GM21367 (cell line): ENCODE data around the gene PTPRA.
"Not testable (repeated sequence)": the region's sequence is repeated elsewhere in the genome, so short reads cannot be mapped to it uniquely, and the experiment has no call there.

ENCODE experiments used
- ATAC-seq: cut with Tn5 transposase; IDR thresholded peaks from one replicate; pipeline ENCODE4 v1.9.1; 2021; ENCODE audit not compliant: unreplicated experiment

PTPRA gene

DNA sequence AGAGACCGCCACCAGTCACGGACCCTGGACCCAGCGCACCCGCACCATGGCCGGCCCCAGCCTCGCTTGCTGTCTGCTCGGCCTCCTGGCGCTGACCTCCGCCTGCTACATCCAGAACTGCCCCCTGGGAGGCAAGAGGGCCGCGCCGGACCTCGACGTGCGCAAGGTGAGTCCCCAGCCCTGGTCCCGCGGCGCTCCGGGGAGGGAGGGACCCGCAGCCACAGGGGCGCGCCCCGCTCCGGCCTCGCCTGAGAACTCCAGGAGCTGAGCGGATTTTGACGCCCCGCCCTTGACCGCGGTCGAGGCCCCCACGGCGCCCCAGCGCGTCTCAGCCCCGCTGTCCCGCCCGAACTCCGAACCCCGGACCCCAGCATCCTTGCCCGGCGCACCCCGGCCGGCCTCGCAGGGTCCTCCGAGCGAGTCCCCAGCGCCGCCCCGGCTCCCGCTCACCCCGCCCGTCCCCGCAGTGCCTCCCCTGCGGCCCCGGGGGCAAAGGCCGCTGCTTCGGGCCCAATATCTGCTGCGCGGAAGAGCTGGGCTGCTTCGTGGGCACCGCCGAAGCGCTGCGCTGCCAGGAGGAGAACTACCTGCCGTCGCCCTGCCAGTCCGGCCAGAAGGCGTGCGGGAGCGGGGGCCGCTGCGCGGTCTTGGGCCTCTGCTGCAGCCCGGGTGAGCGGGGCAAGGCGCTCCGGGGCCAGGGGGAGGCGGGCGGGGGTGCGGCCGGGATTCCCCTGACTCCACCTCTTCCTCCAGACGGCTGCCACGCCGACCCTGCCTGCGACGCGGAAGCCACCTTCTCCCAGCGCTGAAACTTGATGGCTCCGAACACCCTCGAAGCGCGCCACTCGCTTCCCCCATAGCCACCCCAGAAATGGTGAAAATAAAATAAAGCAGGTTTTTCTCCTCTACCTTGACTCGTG, 198.6 kb downstream of the PTPRA start, which contains the start of gene OXT:
Gene OXT (plus strand): TSS at position 11 of the 920 bp plus-strand sequence. CDS start 36 bp downstream, at position 47.
- no peak for ATAC-seq

DNA sequence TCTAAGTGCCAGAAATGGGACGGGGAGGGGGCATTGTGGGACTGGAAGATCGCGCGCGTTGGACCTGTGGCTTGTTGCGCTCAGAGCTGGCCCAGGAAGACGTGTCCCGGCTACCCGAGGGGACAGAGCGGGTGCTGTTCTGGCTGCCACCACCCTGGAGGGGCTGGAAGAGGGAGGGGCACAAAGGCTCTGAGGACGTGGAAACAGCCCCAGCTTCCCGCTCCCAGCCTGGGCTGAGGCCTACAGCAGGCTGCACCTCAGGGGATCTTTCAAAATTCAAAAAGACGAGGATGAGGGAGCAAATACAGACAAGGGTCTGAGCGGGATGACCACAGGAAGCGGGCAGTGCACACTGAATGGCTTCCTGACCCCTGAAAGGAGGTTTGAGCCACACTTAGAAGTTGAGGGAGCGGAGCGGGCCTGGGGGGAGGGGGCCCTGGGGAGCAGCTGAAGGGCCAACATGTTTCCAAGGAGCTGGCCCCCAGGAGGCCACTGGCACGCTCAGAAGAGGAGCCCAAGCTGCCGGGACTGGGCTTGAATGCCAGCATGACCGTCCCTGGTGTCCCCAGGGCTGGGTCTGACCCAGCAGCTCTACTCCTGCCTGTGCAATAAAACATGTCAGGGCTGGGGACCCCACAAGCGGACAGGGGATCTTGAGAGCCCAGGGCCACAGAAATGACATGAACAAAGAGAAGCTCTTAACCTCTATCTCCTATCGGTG, 199.4 kb downstream of the PTPRA start:
- ATAC-seq = no peak

DNA sequence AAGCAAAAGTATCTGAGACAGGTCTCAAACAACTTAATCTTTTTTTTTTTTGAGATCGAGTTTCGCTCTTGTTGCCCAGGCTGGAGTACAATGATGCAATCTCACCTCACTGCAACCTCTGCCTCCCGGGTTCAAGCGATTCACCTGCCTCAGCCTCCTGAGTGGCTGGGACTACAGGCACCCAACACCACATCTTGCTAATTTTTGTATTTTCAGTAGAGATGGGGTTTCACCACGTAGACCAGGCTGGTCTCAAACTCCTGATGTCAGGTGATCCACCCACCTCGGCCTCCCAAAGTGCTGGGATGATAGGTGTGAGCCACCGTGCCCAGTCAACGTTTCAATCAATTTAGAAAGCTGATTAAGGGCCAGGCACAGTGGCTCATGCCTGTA, 200.0 kb downstream of the PTPRA start:
- ATAC-seq = not testable (repeated sequence)

DNA sequence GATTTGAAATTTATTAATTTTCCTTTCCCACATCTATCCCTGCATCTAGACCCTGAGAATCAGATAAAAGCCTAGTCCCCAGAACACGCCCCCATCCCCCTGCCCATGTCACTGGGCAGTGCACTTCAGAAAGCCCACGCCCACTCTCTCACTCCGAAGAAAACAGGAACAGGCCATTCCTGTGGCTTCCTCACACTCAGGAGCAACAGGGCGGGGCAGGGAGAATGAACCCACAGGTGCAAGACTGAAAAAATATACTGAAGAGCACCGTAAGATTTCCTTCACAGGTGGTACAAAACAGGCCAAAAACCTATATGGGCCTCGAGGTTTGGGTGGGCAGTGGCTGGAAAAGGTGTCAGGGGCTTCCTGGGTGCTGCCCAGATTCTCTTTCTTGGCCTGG, 201.5 kb downstream of the PTPRA start:
- no peak for ATAC-seq

DNA sequence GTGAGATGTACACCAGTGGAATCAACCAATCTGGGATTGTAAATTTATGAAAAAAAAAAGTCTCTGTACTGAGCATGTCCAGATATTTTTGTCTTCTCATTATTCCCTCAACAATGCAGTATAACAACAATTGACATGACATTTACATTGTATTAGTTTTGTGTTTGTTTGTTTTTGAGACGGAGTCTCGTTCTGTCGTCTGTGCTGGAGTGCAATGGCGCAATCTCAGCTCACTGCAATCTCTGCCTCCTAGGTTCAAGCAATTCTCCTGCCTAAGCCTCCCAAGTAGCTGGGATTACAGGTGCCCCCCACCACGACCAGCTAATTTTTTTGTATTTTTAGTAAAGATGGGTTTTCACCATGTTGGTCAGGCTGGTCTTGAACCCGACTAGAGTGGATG, 202.0 kb downstream of the PTPRA start:
- ATAC-seq = not testable (repeated sequence)

DNA sequence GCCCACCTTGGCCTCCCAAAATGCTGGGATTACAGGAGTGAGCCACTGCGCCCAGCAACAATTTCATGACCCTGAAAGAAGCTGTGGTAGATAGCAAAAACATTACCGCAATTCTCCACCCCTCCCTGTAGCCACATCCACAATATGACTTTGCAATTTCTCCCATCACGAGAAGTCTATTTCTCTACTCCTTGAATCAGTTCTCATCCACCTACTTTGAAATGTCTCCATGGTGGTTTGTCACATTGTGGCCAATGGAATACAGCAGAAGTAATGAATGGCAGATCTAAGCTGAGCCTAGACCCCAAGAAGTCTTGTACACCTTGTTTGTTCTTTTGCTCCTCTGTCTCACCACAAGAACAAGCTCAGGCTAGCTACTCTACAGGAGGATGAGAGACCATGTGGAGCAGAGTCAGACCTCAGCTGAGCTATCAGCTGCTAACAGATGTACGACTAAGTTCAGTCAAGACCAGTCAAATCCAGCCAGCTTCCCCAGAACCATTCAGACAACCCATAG, 204.4 kb downstream of the PTPRA start:
- no peak for ATAC-seq

DNA sequence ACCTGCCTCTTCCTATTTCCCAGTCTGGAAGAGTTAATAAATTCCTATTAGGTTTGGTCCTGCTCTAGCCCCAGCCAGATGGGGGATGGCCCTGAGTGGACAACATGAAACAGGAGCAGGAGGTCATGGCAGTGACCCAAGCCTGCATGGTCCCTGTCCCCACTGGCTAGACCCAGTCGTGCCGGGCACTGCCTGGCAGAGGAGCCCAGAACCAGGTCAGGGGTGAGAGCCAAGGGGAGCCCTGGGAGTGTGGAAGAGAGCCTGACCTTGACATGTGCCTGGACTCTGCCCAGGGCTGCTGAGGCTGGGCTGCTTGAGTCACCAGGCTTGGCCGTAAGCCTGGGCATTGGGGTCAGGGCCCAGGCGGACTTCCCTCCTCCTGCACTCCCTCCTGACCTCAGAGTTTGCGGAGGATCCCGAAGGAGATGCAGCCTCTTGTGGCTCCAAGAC, 207.7 kb downstream of the PTPRA start:
- ATAC-seq = no peak

DNA sequence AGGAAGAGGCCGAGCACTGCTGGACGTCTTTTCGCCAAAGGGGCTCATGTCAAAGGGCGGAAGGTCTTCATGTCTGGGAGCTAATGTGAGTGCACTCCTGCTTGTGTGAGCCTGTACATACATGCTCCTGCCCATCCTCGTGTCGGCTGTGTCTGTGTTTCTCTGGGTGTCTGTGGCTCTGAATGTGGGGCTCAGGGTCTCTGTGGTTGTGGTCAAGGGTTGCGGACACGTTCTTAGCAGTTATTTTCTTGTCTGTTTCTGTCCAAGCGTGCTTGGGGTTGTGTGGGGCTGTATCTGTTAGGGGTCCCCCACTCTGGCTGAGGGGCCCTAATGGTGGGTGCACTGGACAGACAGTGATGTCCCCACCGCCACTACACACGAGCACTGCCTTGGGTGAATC, 208.4 kb downstream of the PTPRA start:
- no peak for ATAC-seq

DNA sequence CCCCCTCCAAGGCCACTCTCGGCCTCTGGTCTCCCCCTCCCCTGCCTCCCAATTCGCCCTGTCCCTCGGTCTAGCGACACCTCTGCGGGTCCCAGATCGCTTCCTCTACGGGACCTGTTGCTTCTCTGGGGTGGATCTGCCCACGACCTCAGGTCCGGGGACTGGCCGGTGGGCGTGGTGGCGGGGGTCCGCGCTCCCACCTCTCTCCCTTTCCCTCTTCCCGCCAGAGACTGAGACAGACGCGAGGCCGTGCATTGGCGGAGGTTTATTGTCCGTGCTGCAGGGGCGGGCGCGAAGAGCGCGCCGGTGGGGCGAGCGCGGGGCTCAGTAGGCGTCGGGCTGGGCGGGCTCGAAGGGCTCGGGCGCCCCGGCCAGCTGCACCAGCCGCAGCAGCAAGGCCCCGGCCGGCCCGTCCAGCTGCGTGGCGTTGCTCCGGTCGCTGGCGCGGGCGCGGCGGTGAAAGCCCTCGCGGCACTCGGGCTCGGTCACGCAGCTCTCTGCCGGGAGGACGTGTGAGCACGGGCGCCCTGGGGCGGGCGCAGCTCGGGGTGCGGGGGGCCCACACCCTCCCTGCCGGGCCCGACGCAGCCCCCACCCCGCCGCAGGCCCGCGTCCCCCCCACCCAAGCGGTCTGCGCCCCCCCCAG, 209.1 kb downstream of the PTPRA start:
- no peak for ATAC-seq

DNA sequence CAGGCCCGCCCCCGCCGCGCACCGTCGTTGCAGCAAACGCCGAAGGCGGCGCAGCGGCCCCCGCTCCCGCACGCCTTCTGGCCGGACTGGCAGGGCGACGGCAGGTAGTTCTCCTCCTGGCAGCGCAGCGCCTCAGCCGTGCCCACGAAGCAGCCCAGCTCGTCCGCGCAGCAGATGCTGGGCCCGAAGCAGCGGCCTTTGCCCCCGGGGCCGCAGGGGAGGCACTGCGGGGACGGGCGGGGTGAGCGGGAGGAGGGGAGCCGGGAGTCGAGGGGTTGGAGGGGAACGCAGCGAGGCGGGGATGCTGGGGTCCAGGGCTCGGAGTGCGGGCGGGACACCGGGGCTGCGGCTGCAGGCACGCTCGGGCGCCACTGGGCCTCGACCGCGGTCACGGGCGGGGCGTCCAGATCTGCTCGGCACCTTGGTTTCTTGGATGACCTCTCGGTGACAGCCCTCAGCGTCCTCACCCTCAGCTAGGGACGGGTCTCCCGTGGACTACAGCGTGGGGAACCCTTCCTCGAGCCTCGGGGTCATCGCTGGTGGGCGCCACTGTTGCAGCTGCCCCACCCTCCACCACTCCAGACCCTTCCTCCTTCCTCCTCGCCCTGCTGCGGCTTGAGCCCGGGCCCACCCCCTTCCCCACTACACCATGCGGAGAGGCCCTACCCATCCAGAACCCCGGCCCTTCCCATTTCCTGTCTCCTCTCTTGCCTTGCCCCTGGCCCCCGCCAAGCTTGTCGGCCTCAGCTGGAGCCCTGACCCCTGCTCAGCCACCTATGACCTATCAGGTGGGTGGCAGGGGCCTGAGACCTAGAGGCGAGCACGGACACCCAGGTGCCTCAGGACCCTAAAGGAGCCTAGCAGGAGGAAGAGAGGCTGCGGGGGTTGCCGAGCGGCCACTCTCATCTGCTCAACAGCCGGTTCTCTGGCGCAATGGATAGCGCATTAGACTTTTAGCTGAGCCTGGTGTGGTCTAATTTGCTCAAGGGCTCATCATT, 210.0 kb downstream of the PTPRA start:
- ATAC-seq = no peak

DNA sequence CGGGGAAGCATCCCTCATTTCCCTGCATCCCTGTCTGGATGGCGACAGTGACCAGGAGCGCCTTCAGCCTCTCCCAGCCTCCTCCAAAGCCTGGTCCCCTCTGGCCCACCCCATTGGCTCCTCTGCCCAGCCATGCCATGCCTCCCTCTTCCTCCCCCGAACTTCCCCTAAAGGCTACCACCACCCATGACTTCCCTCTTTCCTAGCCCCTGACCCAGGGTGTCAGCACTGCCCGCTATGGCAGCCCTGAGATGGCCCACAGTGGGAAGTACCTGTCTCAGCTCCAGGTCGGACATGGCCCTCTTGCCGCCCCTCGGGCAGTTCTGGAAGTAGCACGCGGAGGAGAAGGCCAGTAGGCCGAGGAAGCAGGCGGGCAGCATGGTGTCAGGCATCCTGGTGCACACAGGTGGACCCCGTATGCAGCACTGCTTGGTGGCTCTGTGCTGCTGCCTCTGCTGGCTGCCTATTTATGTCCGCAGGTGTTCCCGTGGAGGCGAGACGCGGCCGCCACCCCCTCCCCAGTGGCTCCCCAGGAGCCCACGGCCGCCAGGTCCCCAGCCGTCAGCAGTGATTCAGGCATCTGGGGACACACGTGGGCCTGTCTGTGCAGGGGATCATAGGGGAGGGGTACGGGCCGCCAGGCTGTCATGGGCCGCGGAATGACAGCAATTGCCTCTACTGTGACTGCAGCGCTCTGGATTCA, 211.2 kb downstream of the PTPRA start, which contains the start of gene AVP:
Gene AVP (minus strand): TSS at position 442 of the 703 bp plus-strand sequence. CDS start 50 bp downstream, at position 392.
- ATAC-seq = no peak

DNA sequence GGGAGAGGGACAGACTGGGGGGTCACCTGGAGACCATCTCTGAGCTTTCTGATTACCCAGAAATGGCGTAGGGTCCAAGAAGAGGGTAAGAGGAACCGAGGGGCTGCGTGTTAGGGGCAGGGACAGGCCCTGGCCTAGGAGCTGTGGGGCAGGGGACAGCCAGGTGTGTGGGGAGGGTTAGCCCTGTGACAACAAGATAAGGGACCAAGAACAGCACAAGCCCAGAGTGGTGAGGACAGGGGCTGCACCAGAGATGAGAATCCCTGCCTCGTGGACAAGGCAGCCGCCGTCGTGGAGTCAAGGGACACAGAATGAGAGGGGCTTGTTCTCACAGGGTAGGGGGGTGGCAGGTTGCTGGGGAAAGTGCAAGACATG, 211.7 kb downstream of the PTPRA start:
- ATAC-seq = no peak

DNA sequence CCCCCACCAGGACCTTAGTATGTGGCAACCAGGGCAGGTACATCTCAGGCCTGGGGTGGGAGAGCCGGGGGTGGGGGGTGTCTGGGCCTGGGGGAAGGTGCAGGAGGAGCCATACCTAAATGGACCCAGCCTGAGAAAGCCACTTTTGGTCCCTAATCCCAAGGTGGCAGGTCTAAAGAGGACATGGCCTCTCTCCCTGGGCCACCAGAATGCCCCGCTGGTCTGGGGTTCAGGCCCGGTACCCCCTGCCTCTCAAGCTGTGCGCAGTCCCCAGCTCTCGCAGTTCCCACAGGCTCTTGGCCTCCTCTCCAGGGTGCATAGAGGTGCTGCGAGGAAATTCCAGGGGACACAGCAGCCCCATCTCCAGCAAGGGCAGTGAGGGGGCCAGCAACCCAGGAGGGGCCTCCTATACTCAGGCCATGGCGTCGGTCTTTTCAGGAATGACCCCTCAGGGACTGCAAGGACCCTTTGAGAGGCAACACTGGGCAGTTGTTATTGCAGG, 212.3 kb downstream of the PTPRA start:
- no peak for ATAC-seq

DNA sequence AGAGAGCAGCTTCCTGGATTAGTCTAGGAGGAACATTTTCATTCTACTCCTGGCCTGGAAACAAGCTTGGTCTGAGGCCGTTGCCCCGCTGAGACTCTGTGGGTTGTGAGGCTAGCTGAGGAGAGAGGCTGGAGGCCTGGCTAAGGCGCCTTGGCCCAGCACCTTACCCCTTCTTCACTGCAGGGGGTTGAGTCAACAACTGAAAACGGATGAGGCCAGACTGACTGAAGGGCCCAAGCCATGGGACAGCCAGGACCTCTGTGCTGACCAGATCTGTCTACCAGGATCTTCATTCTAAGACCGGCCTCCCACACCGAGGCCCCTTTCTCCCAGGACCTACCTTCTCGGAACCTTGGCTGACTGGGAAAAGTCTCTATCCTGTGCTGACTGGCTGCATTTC, 214.8 kb downstream of the PTPRA start:
- ATAC-seq = no peak
